GM18861 (cell line): Measurements from ENCODE around the gene SLC34A3.
"Not testable (repeated sequence)": the region's sequence is repeated elsewhere in the genome, so short reads cannot be mapped to it uniquely, and the experiment has no call there.

ENCODE experiments used
- ATAC-seq: cut with Tn5 transposase; IDR thresholded peaks from one replicate; pipeline ENCODE4 v1.9.1; 2021; ENCODE audit not compliant: unreplicated experiment

Gene SLC34A3

GRCh38 chr9:137255448-137256114 is 24.9 kb downstream of the SLC34A3 start:
- ATAC-seq = peak; percentile 25

- ATAC-seq = no peak
These were observed 25.7 kb downstream of the SLC34A3 start for GRCh38 chr9:137256362-137256761.

- no peak for ATAC-seq
These were observed 26.2 kb downstream of the SLC34A3 start for GRCh38 chr9:137256856-137257255.

GRCh38 chr9:137262173-137262908 is 31.6 kb downstream of the SLC34A3 start:
- not testable (repeated sequence) for ATAC-seq

GRCh38 chr9:137262909-137263285 is 32.2 kb downstream of the SLC34A3 start:
- ATAC-seq = no peak

- no peak for ATAC-seq
These were observed 32.8 kb downstream of the SLC34A3 start for GRCh38 chr9:137263506-137263905.

- ATAC-seq = no peak
These were observed 33.4 kb downstream of the SLC34A3 start for GRCh38 chr9:137264067-137264466.

- no peak for ATAC-seq
These were observed 34.9 kb downstream of the SLC34A3 start for GRCh38 chr9:137265496-137266161.

GRCh38 chr9:137266162-137266527 is 35.4 kb downstream of the SLC34A3 start:
- ATAC-seq = no peak

- no peak for ATAC-seq
These were observed 36.1 kb downstream of the SLC34A3 start for GRCh38 chr9:137266585-137267453.

GRCh38 chr9:137267933-137268355 is 37.2 kb downstream of the SLC34A3 start:
- ATAC-seq = peak; percentile 42

- no peak for ATAC-seq
These were observed 38.0 kb downstream of the SLC34A3 start for GRCh38 chr9:137268538-137269201.

GRCh38 chr9:137269231-137269772 is 38.6 kb downstream of the SLC34A3 start:
- ATAC-seq = peak; percentile 44

- no peak for ATAC-seq
These were observed 40.4 kb downstream of the SLC34A3 start for GRCh38 chr9:137270929-137271695.

GRCh38 chr9:137271696-137272076 is 41.0 kb downstream of the SLC34A3 start:
- no peak for ATAC-seq

GRCh38 chr9:137272241-137273094 is 41.8 kb downstream of the SLC34A3 start:
- no peak for ATAC-seq

GRCh38 chr9:137273095-137273490 is 42.4 kb downstream of the SLC34A3 start:
- ATAC-seq = no peak

GRCh38 chr9:137273611-137274320 is 43.1 kb downstream of the SLC34A3 start:
- ATAC-seq = no peak
